Endothelial cell of umbilical vein (primary cell): Measurements from ENCODE around the gene UQCC2. TPM values are rescaled to one million over a fixed set of nuclear protein-coding genes. Genes with fewer than 3 reads are reported as not detected.

Experiments
- BruUV-seq: library from RNA; stranded (reverse); fragments of 400-500 nt; replicated peaks from 2 replicates; lab custom pipeline; 2021; lab: Mats Ljungman, UMichigan
- CTCF ChIA-PET: fragments of 300-600, 350-600 bp; sonication (Branson Sonifier 250); formaldehyde crosslinking; loops from one replicate; lab custom pipeline; 2021; ENCODE audit warnings: antibody characterized with exemption, inconsistent platforms; lab: Charles Lee
- POLR2A ChIA-PET: fragments of 300-600, 350-600 bp; sonication (Branson Sonifier 250); formaldehyde crosslinking; loops from one replicate; lab custom pipeline; 2021; ENCODE audit warnings: antibody characterized with exemption, inconsistent platforms; lab: Charles Lee
- DNase-seq: peaks from one replicate; pipeline ENCODE4 v3.0.0-alpha.2; 2011; ENCODE audit warnings: low read depth, low spot score
- FAIRE-seq: peaks from 2 replicates; lab custom pipeline; 2011; peaks lifted over from hg19 to GRCh38; lab: Jason Lieb, UNC
- H2AFZ ChIP-seq: 2 replicates; pipeline ENCODE4 v1.6.0; 2012; ENCODE audit warnings: low read depth, low read length, control low read depth, inconsistent platforms
- H3K27ac ChIP-seq: 2 replicates; pipeline ENCODE4 v1.5.1; 2011; ENCODE audit warnings: low read depth, mild to moderate bottlenecking, control low read depth, low read length, moderate library complexity; ENCODE audit not compliant: insufficient read depth
- H3K27me3 ChIP-seq, 2 experiments: 2 replicates each; pipeline versions ENCODE4 v1.6.0 to v1.6.1; 2011; ENCODE audit warnings: low read length in 2 of 2, mixed read lengths in 1 of 2; ENCODE audit not compliant: control insufficient read depth in 2 of 2, insufficient read depth in 2 of 2
- H3K36me3 ChIP-seq, 2 experiments: 2 replicates in 1 of 2; 3 replicates in 1 of 2; pipeline ENCODE4 v1.5.1; 2011; ENCODE audit warnings: low read length in 2 of 2, mild to moderate bottlenecking in 1 of 2, moderate library complexity in 1 of 2; ENCODE audit not compliant: control insufficient read depth in 2 of 2, insufficient read depth in 2 of 2; ENCODE audit errors: extremely low read depth in 1 of 2
- H3K4me1 ChIP-seq: 3 replicates; pipeline ENCODE4 v1.5.1; 2011; ENCODE audit warnings: mild to moderate bottlenecking, low read length; ENCODE audit not compliant: control insufficient read depth, insufficient read depth; ENCODE audit errors: extremely low read depth
- H3K4me2 ChIP-seq: 2 replicates; pipeline ENCODE4 v1.6.1; 2011; ENCODE audit warnings: low read length, control low read depth, mixed read lengths; ENCODE audit not compliant: insufficient read depth
- H3K4me3 ChIP-seq, 3 experiments: fragments of 200-600 bp in 1 of 3; sonication (generic), shearing (Covaris generic) in 1 of 3; replicated peaks in 1 of 3; 2 replicates each; pipeline ENCODE4 v1.5.1; 2011 to 2016; ENCODE audit warnings: control low read depth in 3 of 3, low read length in 3 of 3, mild to moderate bottlenecking in 2 of 3, inconsistent platforms in 1 of 3, low read depth in 1 of 3, moderate library complexity in 1 of 3; ENCODE audit not compliant: insufficient read depth in 1 of 3
- H3K79me2 ChIP-seq: 2 replicates; pipeline ENCODE4 v1.6.0; 2012; ENCODE audit warnings: low read length, inconsistent platforms; ENCODE audit not compliant: control insufficient read depth, insufficient read depth
- H3K9ac ChIP-seq: replicated peaks from 2 replicates; pipeline ENCODE3; 2011; ENCODE audit warnings: low read length, control low read depth; ENCODE audit not compliant: insufficient read depth; ENCODE audit errors: extremely low read depth
- H3K9me1 ChIP-seq: replicated peaks from 3 replicates; pipeline ENCODE4 v1.6.0; 2011; ENCODE audit warnings: mild to moderate bottlenecking, low read length; ENCODE audit not compliant: control insufficient read depth, insufficient read depth; ENCODE audit errors: extremely low read depth
- H3K9me3 ChIP-seq: replicated peaks from 2 replicates; pipeline ENCODE4 v1.5.1; 2012; ENCODE audit warnings: low read length, inconsistent platforms; ENCODE audit not compliant: control insufficient read depth, insufficient read depth
- H4K20me1 ChIP-seq: replicated peaks from 2 replicates; pipeline ENCODE3; 2011; ENCODE audit warnings: mild to moderate bottlenecking, low read length; ENCODE audit not compliant: control insufficient read depth, insufficient read depth; ENCODE audit errors: extremely low read depth
- CTCF ChIP-seq, 2 donors: IDR thresholded peaks; 1 replicate in 1 of 2; 2 replicates in 1 of 2; pipeline ENCODE4 v1.5.1; 2011; ENCODE audit warnings: low read length in 2 of 2, mild to moderate bottlenecking in 2 of 2, moderate library complexity in 2 of 2, control low read depth in 1 of 2, inconsistent platforms in 1 of 2, low read depth in 1 of 2; ENCODE audit not compliant: insufficient read depth in 1 of 2; ENCODE audit errors: extremely low read depth in 1 of 2
- EZH2 ChIP-seq: IDR thresholded peaks from 2 replicates; pipeline ENCODE4 v1.6.1; 2012; ENCODE audit warnings: borderline replicate concordance, low read depth, mild to moderate bottlenecking, moderate library complexity, low read length, inconsistent platforms; ENCODE audit not compliant: severe bottlenecking
- FOS ChIP-seq: IDR thresholded peaks from 2 replicates; pipeline ENCODE4 v1.6.1; 2011; ENCODE audit warnings: mild to moderate bottlenecking, low read length, moderate library complexity, borderline replicate concordance; ENCODE audit not compliant: insufficient read depth
- GATA2 ChIP-seq: IDR thresholded peaks from 2 replicates; pipeline ENCODE4 v1.7.0; 2011; ENCODE audit warnings: low read depth, mild to moderate bottlenecking, moderate library complexity, mixed read lengths, low read length; ENCODE audit not compliant: insufficient read length, insufficient read depth
- JUN ChIP-seq: IDR thresholded peaks from 2 replicates; pipeline ENCODE4 v1.6.1; 2011; ENCODE audit warnings: borderline replicate concordance, low read depth; ENCODE audit not compliant: insufficient read length, insufficient read depth
- MAX ChIP-seq: IDR thresholded peaks from 2 replicates; pipeline ENCODE4 v1.6.1; 2011; ENCODE audit not compliant: insufficient read depth, insufficient read length
- MYC ChIP-seq: IDR thresholded peaks from one replicate; pipeline ENCODE4 v1.6.1; 2011; ENCODE audit warnings: mild to moderate bottlenecking, low read depth, low read length
- POLR2A ChIP-seq: IDR thresholded peaks from 2 replicates; pipeline ENCODE4 v1.6.1; 2012; ENCODE audit warnings: low read depth, mild to moderate bottlenecking, control low read depth, low read length
- POLR2AphosphoS5 ChIP-seq: IDR thresholded peaks from 2 replicates; pipeline ENCODE4 v1.6.1; 2012; ENCODE audit warnings: low read depth, mild to moderate bottlenecking, control low read depth, low read length, moderate library complexity; ENCODE audit not compliant: insufficient read depth
- dilution Hi-C: fragments of 300-500 bp; cut with MboI; formaldehyde crosslinking; loops from one replicate; pipeline ENCODE4 v1.15.0; 2019; ENCODE audit warnings: low sequenced_read_pairs; ENCODE audit not compliant: extremely low pct_ligation_motif_present
- intact Hi-C: fragments of 100-400 bp; cut with micrococcal nuclease; formaldehyde crosslinking; loops from one replicate; pipeline ENCODE4 v1.10.0; 2022
- polyA plus RNA-seq, 4 experiments: library from polyadenylated mRNA; depleted of rRNA in 3 of 4; stranded (reverse) in 3 of 4; unstranded in 1 of 4; fragments of >200 nt; gene quantifications; 2 replicates each; pipeline versions ENCODE4 v1.2.1 to v1.2.3, GENCODE V29; 2011 to 2012; ENCODE audit warnings: missing spikeins in 1 of 4
- total RNA-seq: library from RNA; stranded (reverse); gene quantifications from 2 replicates; pipeline ENCODE4 v1.2.3, GENCODE V29; 2021

Gene UQCC2
- total and polyA plus RNA-seq, 2 donors (not counting 3 experiments of a cell fraction or from before 2014, with no cell fraction given): 46.3 to 95.3 TPM

- no peak for FAIRE-seq
- Histone ChIP-seq H3K79me2 (no peaks in the 10 kb centered on the region), H3K4me1 (no peaks in the 10 kb centered on the region), H4K20me1 (no peaks in the 10 kb centered on the region), H3K4me3 (no peak overlapping the region), H3K36me3 (no peaks in the 10 kb centered on the region), H3K27ac (no peak overlapping the region), H3K4me2 (no peak overlapping the region), H3K9me1 (no peaks in the 10 kb centered on the region), H3K9me3 (no peaks in the 10 kb centered on the region), H3K9ac (no peak overlapping the region), H2AFZ (no peak overlapping the region), H3K27me3 (no peaks in the 10 kb centered on the region)
- dilution Hi-C loops: no loop called here
- CTCF ChIA-PET: interaction anchor here (1.9 kb wide), 1 partner anchor 298 kb away, joined by 4 read pairs; no protein-coding TSS in a partner anchor
- TF ChIP-seq POLR2A: no peak
- no peak for TF ChIP-seq GATA2
- no peak for TF ChIP-seq EZH2
- TF ChIP-seq MYC: no peak
- TF ChIP-seq JUN: no peak
- BruUV-seq: no TSS peak
- intact Hi-C loops: no loop called here
- POLR2A ChIA-PET: no interaction called here
- no peak for DNase-seq
Observed at GRCh38 chr6:33757113-33757512, 45.6 kb upstream of the UQCC2 start.

- Histone ChIP-seq H3K4me3 (no peak overlapping the region), H3K27ac (no peak overlapping the region), H3K9ac (no peak overlapping the region), H2AFZ (no peak overlapping the region), H4K20me1 (no peaks in the 10 kb centered on the region), H3K9me1 (no peaks in the 10 kb centered on the region), H3K4me2 (no peak overlapping the region), H3K9me3 (no peaks in the 10 kb centered on the region), H3K36me3 (no peaks in the 10 kb centered on the region), H3K4me1 (no peaks in the 10 kb centered on the region), H3K27me3 (no peaks in the 10 kb centered on the region), H3K79me2 (no peaks in the 10 kb centered on the region)
- TF ChIP-seq JUN (no peak), GATA2 (no peak), FOS (no peak), MAX (no peak), EZH2 (no peak), POLR2AphosphoS5 (no peak), POLR2A (no peak), CTCF (IDR thresholded peaks at IDR 0.05; ENCODE audit: extremely low read depth in 1 of 2, insufficient read depth in 1 of 2, low read depth in 1 of 2, low read length in 2 of 2) (no peak), MYC (no peak)
- intact Hi-C loops: no loop called here
- POLR2A ChIA-PET: no interaction called here
- no peak for DNase-seq
- CTCF ChIA-PET: no interaction called here
- no peak for FAIRE-seq
- dilution Hi-C loops: no loop called here
- no TSS peak for BruUV-seq
Observed at GRCh38 chr6:33756211-33756954, 44.9 kb upstream of the UQCC2 start.
